Mucosa of gallbladder (tissue), 1 donor: ENCODE data around the gene FAM9C. TPM values are rescaled to one million over a fixed set of nuclear protein-coding genes. Genes with fewer than 3 reads are reported as not detected.
A peak's percentile ranks its signal among the peaks of the same experiment; 100 is the strongest.

ENCODE experiments used
- DNase-seq: peaks from one replicate; pipeline ENCODE4 v3.0.0-alpha.2; 2020; ENCODE audit warnings: low spot score
- total RNA-seq: library from RNA; stranded (reverse); gene quantifications from one replicate; pipeline ENCODE4 v1.2.1, GENCODE V29; 2021
- donor health status: DM: no; HTN: no; CAD: no.

Gene FAM9C
- total RNA-seq, 1 donor from 2014 or later, result not detected

DNA sequence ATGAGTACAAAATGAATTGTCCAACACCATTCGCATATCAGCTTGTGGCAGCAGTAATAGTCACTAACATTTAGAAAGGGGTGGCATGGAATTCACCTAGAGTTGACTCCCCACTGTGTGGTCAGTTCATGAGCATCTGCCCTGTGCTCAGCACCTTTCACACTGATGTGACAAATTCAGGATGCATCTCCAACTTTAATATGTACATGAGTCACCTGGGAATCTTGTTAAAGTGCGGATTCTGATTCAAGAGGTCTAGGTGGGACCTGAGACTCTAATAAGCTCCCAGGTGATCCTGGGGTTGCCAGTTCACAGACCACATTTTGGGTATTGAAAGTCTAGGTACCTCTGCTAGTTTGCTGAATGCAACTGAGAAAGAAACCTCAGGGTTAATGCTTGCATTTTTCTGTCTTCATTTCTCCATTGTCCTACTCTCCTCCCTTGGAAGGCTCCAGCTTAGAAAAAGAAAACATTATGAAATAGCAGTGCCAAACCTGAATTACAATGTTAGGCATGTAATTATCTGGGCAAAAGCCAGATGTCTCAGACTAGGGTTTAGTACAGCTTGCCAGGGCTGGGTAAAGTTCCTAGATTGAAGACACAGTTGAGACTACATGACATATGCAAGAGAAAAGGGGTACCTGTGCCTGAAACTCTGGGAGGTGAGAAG is 36.8 kb downstream of the FAM9C start:
- no peak for DNase-seq

DNA sequence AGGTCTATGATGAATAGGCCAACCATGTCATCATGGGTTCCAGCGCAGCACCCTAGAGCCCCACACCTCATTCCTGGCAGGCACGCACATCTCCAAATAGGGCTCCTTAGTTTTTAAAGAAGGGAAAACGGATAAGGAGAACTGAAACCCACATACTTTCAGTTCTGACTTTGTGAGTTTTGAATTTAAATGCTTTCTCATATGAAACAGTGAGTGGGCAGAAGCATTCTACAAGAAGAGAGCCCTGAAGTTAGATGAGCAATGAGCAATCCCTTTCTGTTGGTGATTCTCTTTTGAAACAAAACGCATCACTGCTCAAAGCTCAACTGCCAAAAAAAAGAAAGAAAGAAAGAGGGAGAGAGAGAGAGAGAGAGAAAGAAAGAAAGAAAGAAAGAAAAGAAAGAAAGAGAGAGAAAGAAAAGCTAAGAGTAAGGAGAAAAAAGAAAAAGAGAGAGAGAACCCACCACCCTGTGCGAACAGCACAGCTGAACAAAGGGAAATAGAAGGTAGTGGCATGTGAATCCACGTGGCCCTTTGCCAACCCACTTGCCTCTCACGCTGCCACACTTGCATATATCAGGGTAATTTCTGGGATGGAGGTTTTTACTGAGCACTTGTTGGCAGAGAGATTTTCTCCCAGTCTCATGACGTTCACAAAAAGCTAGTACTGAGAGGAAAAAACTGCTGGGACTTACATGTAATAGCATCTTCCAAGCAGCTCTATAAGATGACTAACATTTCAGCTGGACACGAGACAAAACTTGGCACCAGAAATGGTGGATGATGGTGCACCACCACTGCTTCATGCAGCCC is 38.6 kb downstream of the FAM9C start:
- DNase-seq, result no peak

- DNase-seq, result no peak
These were observed 42.3 kb downstream of the FAM9C start for GRCh38 chrX:13001961-13002671.

DNA sequence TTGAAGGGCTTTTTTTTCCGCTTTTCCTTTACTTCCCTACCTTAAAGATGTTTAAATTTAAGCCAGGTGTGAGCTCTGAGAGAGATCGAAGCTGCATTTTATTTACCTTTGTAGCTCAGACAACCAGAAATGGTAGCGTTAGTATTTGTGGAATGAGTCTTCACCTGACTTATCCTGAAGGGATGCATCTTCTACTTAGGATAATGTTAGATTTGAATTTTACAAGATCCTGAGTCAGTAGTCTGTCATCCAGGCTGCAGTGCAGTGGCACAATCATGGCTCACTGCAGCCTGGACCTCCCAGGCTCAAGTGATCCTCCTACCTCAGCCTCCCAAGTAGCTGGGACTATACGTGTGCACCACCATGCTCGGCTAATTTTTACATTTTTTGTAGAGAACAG is 43.3 kb downstream of the FAM9C start:
- DNase-seq, result no peak

DNA sequence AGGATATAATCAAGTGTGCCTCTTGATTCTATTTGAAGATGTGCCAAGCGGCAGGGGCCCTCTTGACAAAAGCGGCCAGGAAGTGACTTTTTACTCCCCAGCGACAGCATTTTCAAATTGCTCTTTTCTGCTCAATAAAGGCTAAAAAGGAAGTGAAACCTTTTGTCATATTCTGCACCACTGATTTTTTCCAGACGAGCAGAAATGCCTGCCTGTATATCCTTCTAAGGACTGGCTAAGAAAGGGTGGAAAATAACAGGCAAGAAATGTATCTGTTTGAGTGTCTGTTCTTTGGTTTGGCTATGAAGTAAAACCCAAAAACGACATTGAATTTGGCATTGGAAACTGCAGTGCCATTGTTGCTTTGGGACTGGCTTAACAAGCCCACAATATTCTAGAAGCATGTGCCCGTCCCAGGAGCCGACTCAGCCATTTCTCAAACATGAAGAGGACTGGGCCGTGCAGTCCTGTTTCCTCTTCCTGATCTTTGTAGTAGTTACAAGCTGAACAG is 44.1 kb downstream of the FAM9C start:
- no peak for DNase-seq

- no peak for DNase-seq
These were observed 45.0 kb downstream of the FAM9C start for GRCh38 chrX:12999422-12999821.

- no peak for DNase-seq
These were observed 46.3 kb downstream of the FAM9C start for GRCh38 chrX:12997906-12998687.

GRCh38 chrX:12996934-12997435 is 47.4 kb downstream of the FAM9C start:
- DNase-seq, result no peak

GRCh38 chrX:12994321-12994720 is 50.1 kb downstream of the FAM9C start:
- no peak for DNase-seq

GRCh38 chrX:12993826-12994225 is 50.6 kb downstream of the FAM9C start:
- DNase-seq, result no peak

DNA sequence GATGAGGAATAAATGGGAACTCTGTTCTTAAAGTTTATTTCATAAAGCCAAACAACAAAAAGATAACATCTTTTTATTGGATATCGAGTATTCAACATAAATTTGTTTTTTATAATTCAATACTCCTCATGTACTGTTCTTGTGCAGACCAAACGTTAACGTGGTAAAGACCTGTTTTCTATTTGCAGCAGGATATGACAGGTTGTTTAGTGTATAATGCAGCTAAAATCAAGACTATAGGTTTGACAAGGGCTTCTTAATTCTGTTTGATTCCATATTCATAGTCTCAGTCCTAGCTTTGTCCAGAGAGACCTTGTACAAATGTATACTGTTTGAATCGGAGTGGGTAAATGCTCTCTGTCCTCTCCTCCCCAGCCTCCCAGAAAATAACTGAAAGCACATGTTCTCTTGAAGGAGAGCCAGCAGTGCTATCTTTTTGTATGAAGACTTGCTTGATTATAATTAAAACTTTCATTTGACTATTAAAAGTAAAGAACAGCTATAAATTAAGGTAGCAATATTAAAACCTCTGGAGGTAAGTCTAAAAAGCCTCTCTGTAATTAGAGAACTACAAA is 51.8 kb downstream of the FAM9C start:
- DNase-seq, result no peak

- DNase-seq, result no peak
These were observed 52.8 kb downstream of the FAM9C start for GRCh38 chrX:12991575-12991974.

GRCh38 chrX:12989461-12989860 is 55.0 kb downstream of the FAM9C start:
- no peak for DNase-seq

- peak; percentile 67 for DNase-seq
These were observed 55.6 kb downstream of the FAM9C start for GRCh38 chrX:12988797-12989196.

DNA sequence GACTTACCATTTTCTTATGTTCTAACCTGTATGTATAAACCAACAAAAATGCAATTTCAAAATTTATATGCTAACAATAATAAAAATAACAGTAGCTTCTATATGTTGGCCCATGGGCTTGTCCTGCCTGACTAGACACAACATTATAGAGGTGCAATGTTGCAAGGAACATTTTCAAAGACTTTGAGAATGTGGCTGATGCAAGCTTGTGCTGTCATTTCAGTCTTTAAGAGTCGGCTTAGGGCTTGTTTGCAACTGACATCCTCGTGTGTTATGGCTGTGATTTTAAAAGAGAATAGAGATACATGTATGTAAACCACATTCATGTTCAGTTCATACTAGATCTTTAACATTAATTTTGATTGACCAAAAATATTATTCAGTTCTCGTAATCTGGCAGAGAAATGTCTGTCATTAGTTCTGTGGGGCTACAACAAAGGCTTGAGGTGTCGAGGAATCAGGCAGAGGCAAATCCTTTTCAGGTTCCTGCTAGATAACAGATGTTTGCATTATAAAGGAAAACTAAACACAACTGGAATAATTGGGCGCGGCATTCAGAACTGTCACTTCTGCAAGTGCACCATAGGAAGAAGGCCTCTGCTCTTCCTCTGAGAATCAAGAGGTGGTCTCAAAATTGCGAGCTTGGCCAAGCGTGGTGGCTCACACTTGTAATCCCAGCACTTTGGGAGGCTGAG is 56.4 kb downstream of the FAM9C start:
- DNase-seq, result no peak

DNA sequence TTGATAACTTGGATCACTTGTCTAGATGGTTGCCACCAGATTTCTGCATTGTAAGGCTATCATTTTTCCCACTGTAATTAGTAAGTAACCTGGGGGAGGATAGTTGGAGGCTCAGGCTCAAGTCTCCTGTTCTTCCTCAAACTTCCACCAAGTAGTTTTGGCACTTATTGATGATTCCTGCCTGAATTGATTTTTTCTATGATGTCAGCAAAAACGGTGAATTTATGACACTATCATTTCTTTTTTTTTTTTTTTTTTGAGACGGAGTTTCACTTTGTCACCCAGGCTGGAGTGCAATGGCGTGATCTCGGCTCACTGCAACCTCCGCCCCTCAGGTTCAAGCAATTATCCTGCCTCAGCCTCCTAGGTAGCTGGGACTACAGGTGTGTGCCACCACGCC is 57.1 kb downstream of the FAM9C start:
- no peak for DNase-seq

GRCh38 chrX:12986886-12987285 is 57.5 kb downstream of the FAM9C start:
- DNase-seq, result no peak

DNA sequence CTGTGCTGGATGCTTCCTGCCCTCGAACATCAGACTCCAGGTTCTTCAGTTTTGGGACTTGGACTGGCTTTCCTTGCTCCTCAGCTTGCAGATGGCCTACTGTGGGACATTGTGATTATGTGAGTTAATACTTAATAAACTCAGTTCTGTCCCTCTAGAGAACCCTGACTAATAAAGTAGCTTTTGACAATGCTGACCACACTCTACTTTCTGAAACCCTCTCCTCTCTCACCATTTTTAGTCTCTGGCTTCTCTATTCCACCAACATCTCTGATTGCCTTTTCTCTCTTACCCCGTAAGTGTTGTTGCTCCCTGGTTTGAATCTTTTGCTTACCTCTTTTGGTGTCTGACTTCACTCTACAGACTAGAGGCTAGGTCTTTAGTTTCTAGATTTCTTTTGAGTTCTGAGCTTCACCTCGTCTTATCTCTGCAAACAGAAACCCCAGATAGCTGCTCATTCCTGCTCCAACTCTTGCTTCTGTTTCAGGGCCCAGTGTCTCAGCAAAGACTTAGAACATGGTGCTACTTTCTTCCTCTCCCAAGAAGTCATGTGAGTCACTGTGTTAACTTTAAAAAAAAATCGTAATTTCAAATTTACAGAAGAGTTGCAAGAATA is 58.1 kb downstream of the FAM9C start:
- DNase-seq, result no peak
